GM18868 (cell line): Measurements from ENCODE around the gene COX19.
A peak's percentile ranks its signal among the peaks of the same experiment; 100 is the strongest.

ENCODE experiments used
- ATAC-seq: cut with Tn5 transposase; IDR thresholded peaks from one replicate; pipeline ENCODE4 v1.9.1; 2021; ENCODE audit warnings: mild to moderate bottlenecking, moderate library complexity; ENCODE audit not compliant: unreplicated experiment

COX19 gene

DNA sequence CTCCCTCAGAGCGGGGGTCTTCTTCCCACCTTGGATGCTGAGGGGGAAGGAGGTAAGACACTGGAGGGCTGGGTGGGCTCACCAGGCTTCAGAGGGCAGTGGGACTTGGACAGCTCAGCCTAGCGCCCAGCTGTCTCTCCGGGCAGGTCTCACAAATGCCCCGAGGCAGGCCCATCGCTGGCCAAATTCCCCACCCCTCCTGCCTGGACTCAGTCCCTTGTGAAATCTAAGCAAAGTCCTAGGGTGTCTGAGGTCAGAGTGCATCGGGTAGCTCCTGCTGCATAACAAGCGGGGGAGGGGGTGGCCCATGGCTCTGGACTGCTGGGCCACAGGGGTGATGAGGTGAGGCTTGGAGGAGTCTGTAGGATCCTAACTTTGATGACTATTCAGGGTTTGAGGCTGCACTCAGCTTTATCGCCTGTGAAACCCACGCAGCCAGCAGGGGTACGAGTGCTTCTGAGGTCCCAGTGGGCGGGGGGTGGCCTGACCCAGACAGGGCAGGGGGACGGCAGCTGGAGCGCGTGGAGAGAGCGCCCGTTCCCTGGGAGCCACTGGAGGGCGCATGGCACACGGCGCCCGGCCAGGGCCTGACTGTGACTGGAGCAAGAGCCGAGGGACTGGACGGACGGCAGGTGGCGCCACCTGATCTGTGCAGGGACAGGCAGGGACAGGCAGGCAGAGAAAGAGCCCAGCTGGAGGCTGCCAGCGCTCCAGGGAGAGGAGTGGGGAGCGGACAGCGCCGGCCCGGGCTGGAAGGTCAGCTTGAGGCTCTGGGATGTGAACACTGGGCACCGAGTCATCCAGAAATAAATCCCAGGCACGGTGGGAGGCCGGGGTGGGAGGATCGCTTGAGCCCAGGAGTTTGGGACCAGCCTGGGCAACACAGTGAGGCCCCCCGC is 17.6 kb upstream of the COX19 start:
- peak; percentile 89 for ATAC-seq

DNA sequence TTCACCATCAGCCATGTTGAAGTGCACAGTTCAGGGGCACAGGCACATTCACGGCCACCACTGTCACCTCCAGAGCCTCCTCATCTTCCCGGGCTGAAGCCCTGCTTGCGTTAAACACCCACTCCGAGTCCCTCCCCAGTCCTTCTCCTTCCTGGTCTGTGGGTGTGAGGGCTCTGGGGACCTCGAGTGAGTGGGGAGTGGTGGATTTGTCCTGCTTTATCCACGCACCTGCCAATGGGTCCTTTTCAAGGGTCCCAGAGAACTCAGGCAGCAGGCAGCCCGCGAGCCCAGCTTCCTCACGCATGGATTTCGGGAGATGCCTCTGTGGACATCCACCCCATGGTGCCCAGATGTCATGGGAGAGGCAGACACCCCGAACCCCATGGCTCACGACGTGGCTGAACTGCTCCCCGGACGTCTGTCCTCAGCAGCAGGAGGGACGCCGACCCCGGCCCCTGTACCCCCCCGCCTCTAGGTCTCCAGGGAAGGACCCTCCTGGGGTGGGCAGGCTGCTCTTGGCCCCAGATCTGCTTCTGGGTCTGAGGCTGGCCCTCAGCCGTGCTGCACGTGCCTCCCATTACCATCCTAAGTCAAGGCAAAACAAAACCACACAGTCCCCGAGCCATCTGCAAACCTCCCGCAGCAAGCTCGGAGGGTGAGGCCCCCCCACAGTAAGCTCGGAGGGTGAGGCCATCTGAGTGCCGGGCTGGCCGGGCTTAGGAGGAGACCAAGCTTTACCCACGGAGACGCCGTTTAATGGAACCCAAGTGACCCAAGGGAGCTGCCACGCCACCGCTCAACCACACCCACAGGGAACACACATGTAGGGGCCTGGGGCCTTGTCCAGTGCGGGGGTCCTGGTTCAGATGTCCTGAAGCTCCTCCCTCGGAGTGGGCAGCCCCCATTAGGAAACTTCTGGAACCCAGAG is 16.6 kb upstream of the COX19 start:
- ATAC-seq, result no peak

DNA sequence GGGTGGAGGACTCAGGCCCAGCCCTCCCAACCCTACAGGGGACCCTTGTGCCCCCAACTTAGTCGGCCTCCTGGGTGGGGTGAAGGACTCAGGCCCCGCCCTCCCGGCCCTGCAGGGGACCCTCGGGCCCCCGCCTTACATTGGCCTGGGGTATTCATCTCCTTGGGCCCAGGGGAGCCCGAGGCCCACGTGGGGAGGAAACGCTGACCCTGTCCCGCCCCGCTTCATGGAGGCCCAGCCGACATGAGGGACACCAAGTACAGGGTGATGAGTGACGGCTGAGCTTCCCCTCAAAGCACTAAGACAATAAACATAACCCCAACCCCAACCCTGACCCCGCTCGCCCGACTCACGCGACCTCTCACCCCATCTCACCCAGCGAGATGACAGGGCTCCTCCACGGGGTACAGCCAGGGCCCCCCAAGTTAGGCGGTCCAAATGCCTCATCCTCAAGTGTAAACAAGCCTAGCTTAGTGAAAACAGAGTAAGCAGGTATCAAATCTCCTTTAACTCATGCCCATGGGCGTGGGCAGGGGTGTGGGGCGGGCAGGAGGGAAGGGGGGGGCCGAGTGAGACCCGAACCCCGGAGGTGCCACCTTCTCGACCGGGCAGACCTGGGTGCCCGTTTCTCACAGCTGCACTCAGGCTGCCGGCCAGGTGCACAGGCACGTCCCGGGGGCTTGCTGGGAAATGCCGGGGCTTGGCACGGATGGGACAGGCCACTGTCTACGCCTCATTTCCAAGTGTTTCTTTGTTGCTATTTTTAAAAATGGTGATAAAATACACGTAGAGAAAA is 15.8 kb upstream of the COX19 start:
- ATAC-seq, result no peak

DNA sequence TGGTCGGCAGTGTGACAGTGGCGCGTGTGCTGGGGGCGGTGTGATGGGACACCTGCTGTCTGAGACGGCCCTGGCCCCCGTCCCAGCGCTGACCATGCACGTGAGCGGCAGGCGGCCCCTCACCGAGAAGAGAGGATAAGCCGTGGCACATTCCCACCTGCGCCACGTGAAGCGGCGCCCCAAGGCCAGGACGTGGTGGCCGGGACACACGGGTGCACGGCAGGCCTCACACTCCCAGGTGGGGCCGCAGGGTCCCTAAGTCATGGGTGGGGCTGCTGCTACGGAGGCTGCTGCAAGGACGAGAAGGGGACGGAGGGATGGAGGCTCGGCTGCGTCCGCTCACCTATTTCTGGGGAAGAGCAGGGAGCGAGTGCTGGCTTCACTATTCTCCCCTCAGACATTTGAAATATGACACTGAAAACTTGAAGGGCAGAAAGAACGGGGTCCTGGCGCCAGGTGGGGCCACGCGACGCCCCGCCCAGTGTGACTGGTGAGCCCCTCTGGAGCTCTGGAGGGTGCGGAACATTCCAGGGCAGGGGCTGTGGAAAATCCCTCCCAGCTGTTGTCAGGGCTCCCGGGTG is 15.1 kb upstream of the COX19 start:
- ATAC-seq, result no peak

DNA sequence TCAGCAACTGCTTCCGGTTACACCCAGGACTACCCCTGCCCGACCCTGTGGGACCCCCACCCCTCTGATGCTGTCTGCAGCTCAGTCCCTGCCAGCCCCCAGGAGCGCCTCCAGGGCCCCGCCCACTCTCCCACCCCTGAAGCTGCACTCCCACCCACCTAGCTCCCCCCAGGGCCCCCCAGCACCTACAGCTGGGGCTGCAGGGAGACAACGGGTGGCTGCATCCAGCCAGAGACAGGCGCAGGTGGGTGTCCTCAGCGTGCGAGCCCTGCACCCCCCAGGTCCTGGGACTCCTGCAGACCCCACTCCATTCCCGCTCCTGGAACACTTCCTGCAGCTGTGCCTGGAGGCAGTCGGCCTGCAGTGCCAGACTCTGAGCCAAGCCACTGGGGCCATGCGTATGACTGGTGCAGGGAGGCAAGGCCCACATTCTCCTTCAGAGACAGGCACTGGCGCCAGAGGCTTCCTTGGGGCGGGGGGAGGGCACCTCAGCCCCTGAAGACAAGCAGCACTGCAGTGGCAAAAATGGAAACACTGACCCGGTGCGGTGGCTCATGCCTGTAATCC is 13.7 kb upstream of the COX19 start:
- no peak for ATAC-seq

DNA sequence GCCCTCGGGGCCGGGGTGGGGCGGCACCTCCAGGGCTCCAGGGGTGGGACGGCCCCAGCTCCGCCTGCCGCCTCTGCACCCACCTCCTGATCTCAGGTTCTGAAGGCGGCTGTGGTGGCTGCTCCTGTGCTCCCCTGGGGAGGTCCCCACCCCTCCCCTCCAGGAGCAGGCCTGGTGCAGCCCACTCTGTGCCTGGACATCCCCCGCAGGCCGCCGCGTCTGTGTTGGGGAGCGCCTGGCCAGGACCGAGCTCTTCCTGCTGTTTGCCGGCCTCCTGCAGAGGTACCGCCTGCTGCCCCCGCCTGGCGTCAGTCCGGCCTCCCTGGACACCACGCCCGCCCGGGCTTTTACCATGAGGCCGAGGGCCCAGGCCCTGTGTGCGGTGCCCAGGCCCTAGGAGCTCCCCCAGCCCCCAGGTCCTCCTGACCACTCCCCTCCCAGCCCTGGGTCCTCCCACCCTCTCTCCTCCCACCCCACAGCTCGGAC is 13.1 kb upstream of the COX19 start:
- ATAC-seq, result peak; percentile 34

DNA sequence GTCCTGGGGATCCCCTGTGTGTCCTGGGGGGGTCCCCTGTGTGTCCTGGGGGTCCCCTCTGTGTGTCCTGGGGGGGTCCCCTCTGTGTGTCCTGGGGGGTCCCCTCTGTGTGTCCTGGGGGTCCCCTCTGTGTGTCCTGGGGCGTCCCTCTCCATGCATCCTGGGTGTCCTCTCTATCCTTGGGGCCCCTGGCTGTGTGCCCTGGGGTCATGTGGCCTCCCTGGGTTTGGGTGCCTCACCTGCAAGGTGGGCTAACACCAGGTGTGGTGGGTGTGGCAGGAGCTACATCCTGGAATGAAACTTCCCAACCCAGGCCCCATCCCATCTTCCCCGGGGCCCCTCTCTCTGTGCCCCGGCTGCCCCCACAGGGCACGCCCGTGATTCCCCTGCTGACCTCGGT is 12.6 kb upstream of the COX19 start:
- ATAC-seq, result no peak

DNA sequence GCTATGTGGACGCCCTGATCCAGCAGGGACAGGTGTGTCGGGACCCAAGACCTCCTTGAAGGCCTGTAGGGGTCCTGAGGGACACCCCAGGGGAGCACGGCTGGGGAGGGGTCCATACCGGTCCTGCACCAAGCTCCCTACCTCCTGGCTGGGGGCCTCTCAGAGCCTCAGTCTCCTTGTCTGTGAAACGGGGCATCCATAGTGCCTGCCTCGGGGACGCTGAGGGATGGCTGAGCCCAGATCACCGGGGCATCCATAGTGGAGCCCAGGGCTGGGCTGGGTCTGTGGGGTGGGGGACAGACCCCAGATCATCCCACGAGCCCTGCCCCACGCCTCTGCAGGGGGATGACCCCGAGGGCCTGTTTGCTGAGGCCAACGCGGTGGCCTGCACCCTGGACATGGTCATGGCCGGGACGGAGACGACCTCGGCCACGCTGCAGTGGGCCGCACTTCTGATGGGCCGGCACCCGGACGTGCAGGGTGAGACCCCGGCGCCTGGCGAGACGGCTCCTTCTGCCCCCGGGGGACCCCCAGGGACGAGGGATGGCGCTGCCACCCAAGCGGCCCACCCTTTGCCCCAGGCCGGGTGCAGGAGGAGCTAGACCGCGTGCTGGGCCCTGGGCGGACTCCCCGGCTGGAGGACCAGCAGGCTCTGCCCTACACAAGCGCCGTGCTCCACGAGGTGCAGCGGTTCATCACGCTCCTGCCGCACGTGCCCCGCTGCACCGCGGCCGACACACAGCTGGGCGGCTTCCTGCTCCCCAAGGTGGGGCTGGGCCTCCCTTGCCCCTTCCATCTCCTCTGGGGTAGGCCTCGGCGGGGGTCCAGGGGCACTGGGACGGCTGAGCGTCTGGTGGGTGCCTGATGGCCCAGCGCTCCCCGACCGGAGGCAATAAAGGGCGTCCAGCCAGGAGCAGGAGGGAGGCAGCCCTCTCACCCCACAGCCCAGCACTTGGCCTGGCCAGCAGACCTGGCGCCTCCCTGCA is 11.7 kb upstream of the COX19 start:
- ATAC-seq, result no peak

DNA sequence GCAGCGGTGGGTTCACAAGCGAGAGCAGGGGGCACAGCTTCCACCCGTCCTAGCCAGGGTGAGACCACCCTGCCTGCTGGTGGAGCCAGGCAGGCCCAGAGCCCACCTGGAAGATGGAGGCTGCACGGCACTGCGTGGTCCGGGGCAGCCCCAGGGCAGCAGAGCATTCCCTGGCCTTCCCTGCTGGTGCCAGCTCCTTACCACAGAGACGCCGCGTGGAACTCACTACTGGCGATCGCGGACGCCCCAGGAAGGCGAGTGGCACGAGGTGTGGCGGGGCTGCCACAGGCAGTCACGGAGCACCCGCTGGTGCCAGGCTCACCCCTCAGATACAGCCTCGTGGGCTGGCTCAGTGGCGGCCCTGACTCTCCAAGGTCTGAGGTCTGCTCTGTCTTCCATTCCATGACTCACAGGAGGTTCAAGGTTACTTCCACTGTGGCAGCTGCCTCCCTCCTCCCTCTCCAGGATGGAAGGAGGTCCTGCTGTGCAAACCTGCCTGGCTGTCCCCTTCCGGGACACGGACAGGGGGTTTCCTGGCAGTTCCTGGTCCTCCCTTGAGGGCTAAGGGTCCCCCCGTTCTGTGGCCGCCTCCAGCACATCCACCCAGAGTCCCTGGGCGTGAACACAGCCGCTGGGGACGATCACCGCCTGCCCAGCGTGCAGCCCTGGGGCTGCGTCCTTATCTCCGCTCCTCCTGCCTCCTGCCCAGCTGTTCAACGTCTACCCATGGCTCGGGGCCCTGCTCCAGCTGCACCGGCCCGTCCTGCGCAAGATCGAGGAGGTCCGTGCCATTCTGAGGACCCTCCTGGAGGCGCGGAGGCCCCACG is 10.8 kb upstream of the COX19 start:
- ATAC-seq, result no peak

DNA sequence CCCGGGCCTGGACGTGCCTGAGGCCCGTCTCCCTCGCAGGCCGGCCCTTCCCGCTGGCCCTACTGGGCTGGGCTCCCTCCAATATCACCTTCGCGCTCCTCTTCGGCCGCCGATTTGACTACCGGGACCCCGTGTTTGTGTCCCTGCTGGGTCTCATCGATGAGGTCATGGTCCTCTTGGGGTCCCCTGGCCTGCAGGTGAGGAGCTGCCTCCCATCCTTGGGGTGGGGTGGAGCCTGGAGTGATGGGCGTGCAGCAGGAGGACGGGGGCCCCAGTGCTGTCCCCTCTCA is 9.7 kb upstream of the COX19 start:
- ATAC-seq, result no peak

DNA sequence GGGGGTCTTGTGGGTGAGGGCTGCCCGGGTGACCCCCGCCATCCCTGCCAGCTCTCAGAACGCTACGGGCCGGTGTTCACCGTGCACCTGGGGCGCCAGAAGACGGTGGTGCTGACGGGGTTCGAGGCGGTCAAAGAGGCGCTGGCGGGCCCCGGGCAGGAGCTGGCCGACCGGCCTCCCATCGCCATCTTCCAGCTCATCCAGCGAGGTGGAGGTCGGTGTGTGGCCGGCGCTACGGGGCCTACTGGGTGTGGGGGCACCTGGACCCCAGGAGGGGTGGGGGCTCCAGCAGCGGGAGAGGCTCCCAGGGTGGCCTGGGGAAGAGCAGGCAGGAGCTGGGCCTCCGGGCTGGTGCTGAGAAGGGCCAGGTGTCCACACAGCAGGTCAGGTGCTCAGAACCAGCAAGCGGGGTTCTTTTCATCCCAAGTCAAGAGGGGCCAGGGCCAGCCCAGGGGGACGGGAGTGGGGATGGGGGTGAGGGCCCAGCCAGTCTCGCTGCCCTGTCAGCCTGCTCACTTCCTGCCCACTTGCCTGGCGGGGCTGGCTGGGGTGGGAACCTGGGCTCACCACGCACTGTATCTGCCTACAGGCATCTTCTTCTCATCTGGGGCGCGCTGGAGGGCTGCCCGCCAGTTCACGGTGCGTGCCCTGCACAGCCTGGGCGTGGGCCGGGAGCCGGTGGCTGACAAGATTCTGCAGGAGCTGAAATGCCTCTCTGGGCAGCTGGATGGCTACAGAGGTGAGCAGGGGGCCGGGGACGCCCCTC is 9.2 kb upstream of the COX19 start:
- no peak for ATAC-seq

DNA sequence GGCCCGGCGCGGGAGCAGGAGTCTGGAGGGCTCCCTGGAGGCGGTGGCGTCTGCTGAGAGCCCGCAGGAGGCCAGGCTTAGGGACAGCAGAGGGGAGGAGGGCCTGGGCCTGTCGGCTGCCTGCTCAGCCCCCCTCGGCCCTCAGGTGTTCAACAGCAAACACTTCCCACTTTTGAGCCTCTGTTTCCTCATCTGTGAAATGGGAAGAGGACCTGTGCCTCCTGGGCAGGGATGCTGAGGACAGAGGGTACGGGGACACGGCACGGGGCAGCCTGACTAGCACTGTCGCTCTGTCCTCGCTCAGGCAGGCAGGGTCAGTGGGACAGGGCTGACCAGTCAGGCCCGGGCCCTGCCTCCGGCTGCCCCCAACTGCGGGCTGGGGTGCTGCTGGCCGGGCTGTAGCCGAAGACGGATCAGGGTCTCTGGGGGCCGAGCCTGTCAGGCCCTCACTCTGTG is 8.3 kb upstream of the COX19 start:
- ATAC-seq, result no peak

DNA sequence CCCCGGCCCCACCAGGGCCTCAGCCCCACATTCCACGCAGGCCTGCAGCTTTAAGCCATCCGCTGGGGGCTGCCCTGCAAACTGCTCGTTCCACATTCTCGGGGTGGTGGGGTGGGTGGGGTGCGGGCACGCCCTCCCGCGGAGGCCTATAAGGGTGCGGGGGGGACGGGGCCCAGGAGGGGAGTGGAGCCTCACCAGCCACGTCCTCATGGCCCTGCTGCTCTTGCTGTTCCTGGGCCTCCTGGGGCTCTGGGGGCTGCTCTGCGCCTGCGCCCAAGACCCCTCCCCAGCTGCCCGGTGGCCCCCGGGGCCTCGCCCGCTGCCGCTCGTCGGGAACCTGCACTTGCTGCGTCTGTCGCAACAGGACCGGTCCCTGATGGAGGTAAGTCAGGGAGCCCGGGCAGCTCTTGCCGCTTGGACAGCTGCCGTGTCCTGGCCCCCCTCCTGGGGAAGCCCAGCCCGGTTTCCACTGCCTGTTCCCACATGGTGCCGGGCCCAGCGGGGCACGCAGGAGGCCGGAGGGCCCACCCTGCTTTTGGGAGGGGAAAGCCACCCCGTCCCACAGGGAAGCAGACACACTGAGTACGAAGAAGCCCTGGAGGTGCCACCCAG is 7.8 kb upstream of the COX19 start, which contains the start of gene CYP2W1:
TSS of gene CYP2W1 (plus strand) at position 178 of the 612 bp plus-strand sequence. CDS start at position 209, 31 bp downstream.
- no peak for ATAC-seq

DNA sequence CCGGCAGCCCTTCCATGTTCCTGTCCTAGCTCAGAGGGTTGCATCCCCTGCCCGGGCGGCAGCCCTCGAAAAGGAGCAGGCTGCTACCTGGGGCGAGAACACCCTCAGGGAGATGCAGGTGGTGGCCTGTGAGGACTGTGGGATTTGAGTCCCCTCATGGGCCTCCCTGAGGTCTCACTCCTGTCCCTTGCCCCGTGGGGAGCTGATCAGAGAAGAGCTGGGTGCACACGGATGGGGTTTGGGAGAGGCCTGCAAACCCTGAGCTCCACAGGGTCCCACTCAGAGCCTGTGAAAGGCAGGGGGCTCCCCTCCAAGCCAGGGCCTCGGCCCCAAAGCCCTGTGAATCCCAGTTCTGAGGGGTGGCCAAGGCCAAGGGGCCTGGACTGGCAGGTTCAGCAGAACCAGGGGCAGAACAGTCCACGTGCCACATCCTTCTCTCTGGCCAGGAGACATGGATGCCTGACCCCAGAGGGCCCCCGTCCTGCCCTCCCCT is 7.2 kb upstream of the COX19 start:
- ATAC-seq, result no peak

DNA sequence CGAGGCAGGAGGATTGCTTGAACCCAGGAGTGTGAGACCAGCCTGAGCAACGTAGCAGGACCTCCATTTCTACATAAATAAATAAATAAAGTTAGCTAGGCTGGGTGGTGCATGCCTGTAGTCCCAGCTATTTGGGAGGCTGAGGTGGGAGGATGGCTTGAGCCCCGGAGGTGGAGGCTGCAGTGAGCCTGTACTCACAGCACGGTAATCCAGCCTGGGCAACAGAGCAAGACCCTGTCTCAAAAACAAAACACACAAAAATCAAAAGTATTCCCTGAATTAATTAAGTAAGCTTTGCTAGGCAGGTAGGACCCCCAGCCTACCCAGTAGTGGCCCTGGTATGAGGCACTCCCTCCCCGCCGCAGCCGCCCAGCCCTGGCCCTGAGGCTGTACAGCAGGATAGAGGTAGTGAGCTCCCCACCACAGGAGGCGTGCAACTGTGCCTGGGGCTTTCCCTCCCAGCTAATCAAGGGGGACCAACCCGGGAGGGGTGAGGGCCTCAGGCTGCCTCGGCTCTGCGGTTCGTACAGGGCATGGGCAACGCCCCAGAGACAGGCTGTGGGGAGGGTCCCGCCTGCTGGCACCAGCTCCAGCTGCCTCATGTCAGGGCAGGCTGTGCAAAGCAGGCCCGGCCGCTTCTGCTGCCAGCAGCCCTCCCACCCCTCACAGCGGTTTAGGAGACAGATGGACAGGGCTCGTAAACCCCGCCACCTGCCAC is 6.6 kb upstream of the COX19 start:
- no peak for ATAC-seq
